HepG2 (cell line): ENCODE measurements around the gene ZNF512B. TPM values are rescaled to one million over a fixed set of nuclear protein-coding genes. Genes with fewer than 3 reads are reported as not detected.
A peak's percentile ranks its signal among the peaks of the same experiment; 100 is the strongest.

Experiments
- ATF3 ChIP-seq: sonication (generic); formaldehyde crosslinking; IDR thresholded peaks from 2 replicates; pipeline ENCODE4 v1.4.0; 2020; ENCODE audit warnings: missing genetic modification reagents
- CERS6 ChIP-seq: sonication (generic); formaldehyde crosslinking; IDR thresholded peaks from 2 replicates; pipeline ENCODE4 v1.5.0; 2020; ENCODE audit warnings: missing genetic modification reagents
- ETV6 ChIP-seq: sonication (generic); formaldehyde crosslinking; conservative IDR thresholded peaks from 2 replicates; pipeline ENCODE4 v1.4.0; 2020; ENCODE audit warnings: missing genetic modification reagents
- FOXC1 ChIP-seq: sonication (generic); formaldehyde crosslinking; IDR thresholded peaks from 2 replicates; pipeline ENCODE4 v1.8.0; 2022; ENCODE audit warnings: mild to moderate bottlenecking, missing genetic modification reagents, borderline replicate concordance
- FOXJ3 ChIP-seq: sonication (generic); formaldehyde crosslinking; IDR thresholded peaks from 2 replicates; pipeline ENCODE4 v1.4.0; 2020; ENCODE audit warnings: missing genetic modification reagents, mild to moderate bottlenecking, borderline replicate concordance
- HCFC1 ChIP-seq: fragments of 150-350 bp; IDR thresholded peaks from 2 replicates; pipeline ENCODE4 v1.6.1; 2014; ENCODE audit warnings: low read depth, low read length
- KLF6 ChIP-seq: IDR thresholded peaks from 2 replicates; pipeline ENCODE4 v1.8.0; 2016; ENCODE audit warnings: missing biosample characterization, missing genetic modification reagents
- MAX ChIP-seq: IDR thresholded peaks from 2 replicates; pipeline ENCODE4 v1.6.1; 2012; ENCODE audit warnings: inconsistent platforms
- NCOA5 ChIP-seq: sonication (generic); formaldehyde crosslinking; IDR thresholded peaks from 2 replicates; pipeline ENCODE4 v1.4.0; 2020; ENCODE audit warnings: missing genetic modification reagents
- SKI ChIP-seq: fragments of 450-650 bp; IDR thresholded peaks from one replicate; pipeline ENCODE4 v1.6.1; 2018; ENCODE audit warnings: mild to moderate bottlenecking; ENCODE audit not compliant: partially characterized antibody
- SSRP1 ChIP-seq: IDR thresholded peaks from 2 replicates; pipeline ENCODE4 v1.6.1; 2016; ENCODE audit warnings: control low read depth
- ZBTB40 ChIP-seq, 2 experiments: fragments of 450-650 bp in 1 of 2; sonication (generic) in 1 of 2; formaldehyde crosslinking in 1 of 2; IDR thresholded peaks; 2 replicates each; pipeline versions ENCODE4 v1.6.1 to v1.8.0; 2016 to 2022; ENCODE audit warnings: antibody characterized with exemption in 1 of 2, mild to moderate bottlenecking in 1 of 2, missing genetic modification reagents in 1 of 2
- ZFP91 ChIP-seq: sonication (generic); formaldehyde crosslinking; IDR thresholded peaks from 2 replicates; pipeline ENCODE4 v1.9.0; 2022; ENCODE audit warnings: missing genetic modification reagents, mild to moderate bottlenecking, borderline replicate concordance
- ZMYM4 ChIP-seq: sonication (generic); formaldehyde crosslinking; IDR thresholded peaks from 2 replicates; pipeline ENCODE4 v1.8.1; 2023; ENCODE audit warnings: mild to moderate bottlenecking, missing genetic modification reagents
- ZNF264 ChIP-seq: sonication (generic); formaldehyde crosslinking; IDR thresholded peaks from 2 replicates; pipeline ENCODE4 v1.4.0; 2020; ENCODE audit warnings: missing genetic modification reagents
- ZNF674 ChIP-seq: sonication (generic); formaldehyde crosslinking; IDR thresholded peaks from 2 replicates; pipeline ENCODE4 v1.5.0; 2020; ENCODE audit warnings: low read depth, mild to moderate bottlenecking, missing genetic modification reagents
- ZNF816 ChIP-seq: sonication (generic); formaldehyde crosslinking; IDR thresholded peaks from 2 replicates; pipeline ENCODE4 v1.8.0; 2022; ENCODE audit warnings: missing genetic modification reagents, mild to moderate bottlenecking, borderline replicate concordance
- polyA plus RNA-seq, 8 experiments: library from polyadenylated mRNA; depleted of rRNA in 3 of 8; stranded (reverse) in 7 of 8; unstranded in 1 of 8; fragments of >200 nt; fragmentation: Illumina TruSeq in 4 of 8; extraction: Trizol in 4 of 8; gene quantifications; 2 replicates each; pipeline versions ENCODE4 v1.2.1 to v1.2.3, GENCODE V29; 2011 to 2016; ENCODE audit warnings: low read depth in 4 of 8, missing spikeins in 1 of 8, mixed read lengths in 1 of 8; ENCODE audit not compliant: insufficient read depth in 1 of 8
- total RNA-seq, 5 experiments: library from RNA; depleted of rRNA; stranded (reverse); fragments of >200 nt; fragmentation: Illumina TruSeq; extraction: Trizol; gene quantifications; 2 replicates each; pipeline ENCODE4 v1.2.3, GENCODE V29; 2016; ENCODE audit warnings: low read depth in 1 of 5

Gene ZNF512B
- total and polyA plus RNA-seq, 2 of the 13 experiments (the other 11 are each of a cell fraction or from before 2014, with no cell fraction given): 11.5 to 30.6 TPM

GRCh38 chr20:63955827-63956663 is 13.7 kb downstream of the ZNF512B start, which contains the start of gene UCKL1 (continued):
- TF ChIP-seq MAX (peak; percentile 93), ZNF816 (CRISPR knock-in tag) (peak; percentile 73; the same call in 1 of the 2 replicates), ZMYM4 (peak; percentile 92), ZNF264 (CRISPR knock-in tag) (peak; percentile 97), ZNF674 (CRISPR knock-in tag) (peak; percentile 94; the same call in 1 of the 2 replicates), NCOA5 (CRISPR knock-in tag) (peak; percentile 96; the same call in 1 of the 2 replicates), CERS6 (CRISPR knock-in tag) (peak; percentile 96), KLF6 (peak; percentile 100), HCFC1 (peak; percentile 98), FOXJ3 (CRISPR knock-in tag) (peak; percentile 76), SSRP1 (CRISPR knock-in tag) (no peak; the same call in 1 of the 2 replicates), ATF3 (CRISPR knock-in tag) (peak; percentile 82), SKI (peak; percentile 56), FOXC1 (peak; percentile 100), ZFP91 (CRISPR knock-in tag) (peak; percentile 98), ZBTB40 (IDR thresholded peaks at IDR 0.05) (no peak), ZBTB40 (CRISPR knock-in tag; IDR thresholded peaks at IDR 0.05) (peak; percentile 91), ETV6 (CRISPR knock-in tag) (peak; percentile 93)
